SK-N-SH (cell line): ENCODE data around the gene NPAS3.

Source experiments
- EP300 ChIP-seq, 2 experiments: IDR thresholded peaks; 2 replicates each; pipeline versions ENCODE4 v1.4.0 to v1.6.1; 2012; ENCODE audit warnings: borderline replicate concordance in 1 of 2, low read depth in 1 of 2, low read length in 1 of 2
- FOXJ3 ChIP-seq: sonication (generic); formaldehyde crosslinking; IDR thresholded peaks from 2 replicates; pipeline ENCODE4 v1.5.1; 2020; ENCODE audit warnings: mild to moderate bottlenecking, missing genetic modification reagents
- FOXM1 ChIP-seq: IDR thresholded peaks from 2 replicates; pipeline ENCODE4 v1.4.0; 2012; ENCODE audit warnings: low read depth, mild to moderate bottlenecking
- GABPA ChIP-seq: IDR thresholded peaks from 2 replicates; pipeline ENCODE4 v1.4.0; 2012; ENCODE audit warnings: low read depth, mild to moderate bottlenecking
- JUND ChIP-seq: IDR thresholded peaks from 2 replicates; pipeline ENCODE4 v1.4.0; 2012
- MXI1 ChIP-seq: IDR thresholded peaks from 2 replicates; pipeline ENCODE4 v1.6.1; 2012; ENCODE audit warnings: mild to moderate bottlenecking, low read depth, low read length, improper control_type of control experiment
- NRF1 ChIP-seq: IDR thresholded peaks from 2 replicates; pipeline ENCODE4 v1.6.1; 2012; ENCODE audit warnings: low read depth, mild to moderate bottlenecking, low read length
- TAF1 ChIP-seq: IDR thresholded peaks from 2 replicates; pipeline ENCODE4 v1.6.1; 2012; ENCODE audit warnings: low read depth, mild to moderate bottlenecking, low read length, moderate library complexity, borderline replicate concordance
- TCF12 ChIP-seq: IDR thresholded peaks from 2 replicates; pipeline ENCODE4 v1.4.0; 2012
- YY1 ChIP-seq: IDR thresholded peaks from 2 replicates; pipeline ENCODE4 v1.4.0; 2012; ENCODE audit warnings: low read depth, mild to moderate bottlenecking
- TF ChIP-seq, protein P1 (sequence below): fragments of 200-600 bp; sonication (generic); IDR thresholded peaks from 2 replicates; pipeline ENCODE4 v1.6.1; 2017; ENCODE audit warnings: antibody characterized with exemption, mild to moderate bottlenecking, moderate library complexity
- TF ChIP-seq, protein P2 (sequence below): IDR thresholded peaks from 2 replicates; pipeline ENCODE4 v1.4.0; 2012; ENCODE audit warnings: low read depth
- TF ChIP-seq, protein P3 (sequence below): IDR thresholded peaks from 2 replicates; pipeline ENCODE4; 2012
- TF ChIP-seq, protein P4 (sequence below): IDR thresholded peaks from 2 replicates; pipeline ENCODE4 v1.6.1; 2012; ENCODE audit warnings: mild to moderate bottlenecking, low read depth, low read length, moderate library complexity

DNA sequence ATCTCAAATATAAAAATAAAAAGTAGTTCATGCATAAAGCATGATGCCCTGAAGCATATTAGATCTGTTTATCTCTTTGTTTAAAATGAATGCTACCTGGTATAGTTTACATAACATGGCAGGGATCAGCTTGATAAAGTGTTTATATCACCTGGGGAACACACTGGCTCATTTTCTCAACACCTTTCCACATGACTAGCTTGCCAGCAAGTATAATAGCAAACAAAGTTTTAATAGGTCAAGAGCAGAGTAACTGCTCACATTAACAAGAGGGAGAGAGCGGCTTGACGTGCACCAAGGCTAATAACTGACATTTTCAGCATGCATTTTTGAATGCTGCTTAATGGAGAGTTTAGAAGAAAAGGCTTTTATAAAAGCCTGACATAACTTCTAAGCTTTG is 765.8 kb downstream of the NPAS3 start:
- TF ChIP-seq, protein P1, sequence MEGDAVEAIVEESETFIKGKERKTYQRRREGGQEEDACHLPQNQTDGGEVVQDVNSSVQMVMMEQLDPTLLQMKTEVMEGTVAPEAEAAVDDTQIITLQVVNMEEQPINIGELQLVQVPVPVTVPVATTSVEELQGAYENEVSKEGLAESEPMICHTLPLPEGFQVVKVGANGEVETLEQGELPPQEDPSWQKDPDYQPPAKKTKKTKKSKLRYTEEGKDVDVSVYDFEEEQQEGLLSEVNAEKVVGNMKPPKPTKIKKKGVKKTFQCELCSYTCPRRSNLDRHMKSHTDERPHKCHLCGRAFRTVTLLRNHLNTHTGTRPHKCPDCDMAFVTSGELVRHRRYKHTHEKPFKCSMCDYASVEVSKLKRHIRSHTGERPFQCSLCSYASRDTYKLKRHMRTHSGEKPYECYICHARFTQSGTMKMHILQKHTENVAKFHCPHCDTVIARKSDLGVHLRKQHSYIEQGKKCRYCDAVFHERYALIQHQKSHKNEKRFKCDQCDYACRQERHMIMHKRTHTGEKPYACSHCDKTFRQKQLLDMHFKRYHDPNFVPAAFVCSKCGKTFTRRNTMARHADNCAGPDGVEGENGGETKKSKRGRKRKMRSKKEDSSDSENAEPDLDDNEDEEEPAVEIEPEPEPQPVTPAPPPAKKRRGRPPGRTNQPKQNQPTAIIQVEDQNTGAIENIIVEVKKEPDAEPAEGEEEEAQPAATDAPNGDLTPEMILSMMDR, result no peak
- TF ChIP-seq YY1 (no peak), TCF12 (no peak), GABPA (no peak), TAF1 (no peak), FOXJ3 (CRISPR knock-in tag) (no peak), NRF1 (no peak), EP300 (IDR thresholded peaks at IDR 0.05; ENCODE audit: borderline replicate concordance in 1 of 2, low read depth in 1 of 2, low read length in 1 of 2) (no peak), MXI1 (no peak), FOXM1 (no peak), JUND (no peak)
- TF ChIP-seq, protein P2, sequence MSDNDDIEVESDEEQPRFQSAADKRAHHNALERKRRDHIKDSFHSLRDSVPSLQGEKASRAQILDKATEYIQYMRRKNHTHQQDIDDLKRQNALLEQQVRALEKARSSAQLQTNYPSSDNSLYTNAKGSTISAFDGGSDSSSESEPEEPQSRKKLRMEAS, result no peak
- TF ChIP-seq, protein P3, sequence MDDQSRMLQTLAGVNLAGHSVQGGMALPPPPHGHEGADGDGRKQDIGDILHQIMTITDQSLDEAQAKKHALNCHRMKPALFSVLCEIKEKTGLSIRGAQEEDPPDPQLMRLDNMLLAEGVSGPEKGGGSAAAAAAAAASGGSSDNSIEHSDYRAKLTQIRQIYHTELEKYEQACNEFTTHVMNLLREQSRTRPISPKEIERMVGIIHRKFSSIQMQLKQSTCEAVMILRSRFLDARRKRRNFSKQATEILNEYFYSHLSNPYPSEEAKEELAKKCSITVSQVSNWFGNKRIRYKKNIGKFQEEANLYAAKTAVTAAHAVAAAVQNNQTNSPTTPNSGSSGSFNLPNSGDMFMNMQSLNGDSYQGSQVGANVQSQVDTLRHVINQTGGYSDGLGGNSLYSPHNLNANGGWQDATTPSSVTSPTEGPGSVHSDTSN, result no peak
- TF ChIP-seq, protein P4, sequence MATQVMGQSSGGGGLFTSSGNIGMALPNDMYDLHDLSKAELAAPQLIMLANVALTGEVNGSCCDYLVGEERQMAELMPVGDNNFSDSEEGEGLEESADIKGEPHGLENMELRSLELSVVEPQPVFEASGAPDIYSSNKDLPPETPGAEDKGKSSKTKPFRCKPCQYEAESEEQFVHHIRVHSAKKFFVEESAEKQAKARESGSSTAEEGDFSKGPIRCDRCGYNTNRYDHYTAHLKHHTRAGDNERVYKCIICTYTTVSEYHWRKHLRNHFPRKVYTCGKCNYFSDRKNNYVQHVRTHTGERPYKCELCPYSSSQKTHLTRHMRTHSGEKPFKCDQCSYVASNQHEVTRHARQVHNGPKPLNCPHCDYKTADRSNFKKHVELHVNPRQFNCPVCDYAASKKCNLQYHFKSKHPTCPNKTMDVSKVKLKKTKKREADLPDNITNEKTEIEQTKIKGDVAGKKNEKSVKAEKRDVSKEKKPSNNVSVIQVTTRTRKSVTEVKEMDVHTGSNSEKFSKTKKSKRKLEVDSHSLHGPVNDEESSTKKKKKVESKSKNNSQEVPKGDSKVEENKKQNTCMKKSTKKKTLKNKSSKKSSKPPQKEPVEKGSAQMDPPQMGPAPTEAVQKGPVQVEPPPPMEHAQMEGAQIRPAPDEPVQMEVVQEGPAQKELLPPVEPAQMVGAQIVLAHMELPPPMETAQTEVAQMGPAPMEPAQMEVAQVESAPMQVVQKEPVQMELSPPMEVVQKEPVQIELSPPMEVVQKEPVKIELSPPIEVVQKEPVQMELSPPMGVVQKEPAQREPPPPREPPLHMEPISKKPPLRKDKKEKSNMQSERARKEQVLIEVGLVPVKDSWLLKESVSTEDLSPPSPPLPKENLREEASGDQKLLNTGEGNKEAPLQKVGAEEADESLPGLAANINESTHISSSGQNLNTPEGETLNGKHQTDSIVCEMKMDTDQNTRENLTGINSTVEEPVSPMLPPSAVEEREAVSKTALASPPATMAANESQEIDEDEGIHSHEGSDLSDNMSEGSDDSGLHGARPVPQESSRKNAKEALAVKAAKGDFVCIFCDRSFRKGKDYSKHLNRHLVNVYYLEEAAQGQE, result no peak
